NCI-H1417 (cell line): Measurements from ENCODE around the gene TTYH1.
A peak's percentile ranks its signal among the peaks of the same experiment; 100 is the strongest.
"Not testable (repeated sequence)": the region's sequence is repeated elsewhere in the genome, so short reads cannot be mapped to it uniquely, and the experiment has no call there.

Experiments used
- DNase-seq, 3 experiments: peaks; one replicate each; lab custom pipeline; 2025; lab: John Stamatoyannopoulos, UW

The TTYH1 gene

GRCh38 chr19:54439174-54439851 lies 24.0 kb downstream of the TTYH1 start:
- DNase-seq, result peak in 1 of 3 experiments; percentile 5

GRCh38 chr19:54440641-54441040 lies 25.4 kb downstream of the TTYH1 start:
- no peak for DNase-seq

- no peak for DNase-seq
Observed at GRCh38 chr19:54444737-54445136, 29.5 kb downstream of the TTYH1 start.

GRCh38 chr19:54446349-54446748 lies 31.1 kb downstream of the TTYH1 start:
- DNase-seq, result not testable (repeated sequence)

- DNase-seq, result peak; percentile 19 to 61 (median 60)
Observed at GRCh38 chr19:54448040-54448773, 32.9 kb downstream of the TTYH1 start.

GRCh38 chr19:54448774-54449700 lies 33.8 kb downstream of the TTYH1 start, which contains the start of gene LENG8:
TSS of gene LENG8 (plus strand) at chr19:54449199. CDS start at chr19:54451345, 2,146 bp downstream.
- DNase-seq, result peak; percentile 96 to 97 (median 97)

GRCh38 chr19:54449701-54450069 lies 34.4 kb downstream of the TTYH1 start:
- no peak for DNase-seq

GRCh38 chr19:54451331-54451871 lies 36.1 kb downstream of the TTYH1 start:
- peak in 1 of 3 experiments; percentile 10 for DNase-seq

GRCh38 chr19:54451997-54452396 lies 36.7 kb downstream of the TTYH1 start:
- no peak for DNase-seq

- no peak for DNase-seq
Observed at GRCh38 chr19:54452626-54453025, 37.4 kb downstream of the TTYH1 start.

- no peak for DNase-seq
Observed at GRCh38 chr19:54453921-54454780, 38.9 kb downstream of the TTYH1 start.

GRCh38 chr19:54454781-54455675 lies 39.8 kb downstream of the TTYH1 start:
- no peak for DNase-seq

- no peak for DNase-seq
Observed at GRCh38 chr19:54455786-54456422, 40.6 kb downstream of the TTYH1 start.

- no peak for DNase-seq
Observed at GRCh38 chr19:54456423-54457373, 41.4 kb downstream of the TTYH1 start.

- DNase-seq, result no peak
Observed at GRCh38 chr19:54457773-54458647, 42.7 kb downstream of the TTYH1 start.

GRCh38 chr19:54458648-54459281 lies 43.5 kb downstream of the TTYH1 start:
- DNase-seq, result no peak
